Raji (cell line): ENCODE data around the gene HS3ST3B1.

Experiments used
- POLR2A ChIP-seq: IDR thresholded peaks from 2 replicates; pipeline ENCODE4 v1.6.1; 2011; ENCODE audit warnings: low read depth, low read length, control low read depth; ENCODE audit not compliant: insufficient read depth

Gene HS3ST3B1

DNA sequence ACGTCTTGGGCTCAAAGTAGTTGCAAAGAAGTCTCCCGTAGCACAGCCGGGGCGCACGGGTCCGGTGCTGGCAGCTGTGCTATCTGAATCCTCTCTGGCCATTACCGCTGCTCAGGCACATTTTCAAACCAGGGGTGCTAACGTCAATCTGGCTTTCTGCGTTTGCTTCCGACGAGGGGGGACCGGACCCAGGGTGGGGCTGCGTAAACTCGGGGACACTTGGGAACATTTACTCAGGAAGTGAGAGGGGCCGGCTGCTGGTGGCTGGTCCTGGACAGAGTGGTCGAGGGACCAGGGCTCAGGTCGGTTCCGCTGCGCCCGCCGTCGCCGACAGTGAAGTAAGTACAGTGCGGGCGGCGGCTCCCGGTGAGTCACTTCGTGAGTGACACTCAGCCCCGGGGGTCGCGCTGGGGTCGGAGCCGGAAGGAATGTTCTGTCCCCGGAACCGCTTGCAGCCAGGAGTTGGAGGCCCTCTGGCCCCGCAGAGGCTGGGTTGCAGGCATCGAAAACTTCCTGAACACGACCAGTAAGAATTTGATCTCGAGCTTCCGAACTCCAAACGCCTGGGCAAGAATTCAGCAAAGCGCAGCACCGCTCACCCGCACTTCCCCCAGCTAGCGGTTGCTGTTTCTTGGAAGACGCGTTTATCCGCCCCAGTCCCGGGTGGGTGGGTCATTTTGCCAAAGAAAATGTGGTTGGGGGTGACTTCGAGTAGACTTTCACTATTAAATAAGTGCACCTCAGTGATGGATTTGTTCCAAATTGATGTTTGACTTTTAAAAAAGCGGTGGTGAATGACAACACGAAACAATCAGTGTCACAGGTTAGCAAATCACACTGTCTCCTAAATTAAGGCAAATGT lies 1.4 kb upstream of the HS3ST3B1 start:
- TF ChIP-seq POLR2A, result no peak

DNA sequence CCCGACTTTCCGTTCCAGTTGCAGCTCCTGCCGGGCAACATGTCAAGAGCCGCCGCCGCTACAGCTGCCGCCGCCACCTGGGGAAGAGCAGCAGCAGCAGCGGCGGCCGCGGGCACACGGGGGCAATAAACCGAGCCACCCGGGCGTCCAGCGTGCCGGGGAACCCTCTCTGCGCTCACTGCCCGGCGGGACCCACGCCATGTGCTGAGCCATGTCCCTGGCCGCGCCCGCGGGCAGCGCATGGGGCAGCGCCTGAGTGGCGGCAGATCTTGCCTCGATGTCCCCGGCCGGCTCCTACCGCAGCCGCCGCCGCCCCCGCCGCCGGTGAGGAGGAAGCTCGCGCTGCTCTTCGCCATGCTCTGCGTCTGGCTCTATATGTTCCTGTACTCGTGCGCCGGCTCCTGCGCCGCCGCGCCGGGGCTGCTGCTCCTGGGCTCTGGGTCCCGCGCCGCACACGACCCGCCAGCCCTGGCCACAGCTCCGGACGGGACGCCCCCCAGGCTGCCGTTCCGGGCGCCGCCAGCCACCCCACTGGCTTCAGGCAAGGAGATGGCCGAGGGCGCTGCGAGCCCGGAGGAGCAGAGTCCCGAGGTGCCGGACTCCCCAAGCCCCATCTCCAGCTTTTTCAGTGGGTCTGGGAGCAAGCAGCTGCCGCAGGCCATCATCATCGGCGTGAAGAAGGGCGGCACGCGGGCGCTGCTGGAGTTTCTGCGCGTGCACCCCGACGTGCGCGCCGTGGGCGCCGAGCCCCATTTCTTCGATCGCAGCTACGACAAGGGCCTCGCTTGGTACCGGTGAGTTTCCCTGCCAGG lies 604 bp downstream of the HS3ST3B1 start:
- TF ChIP-seq POLR2A, result no peak

DNA sequence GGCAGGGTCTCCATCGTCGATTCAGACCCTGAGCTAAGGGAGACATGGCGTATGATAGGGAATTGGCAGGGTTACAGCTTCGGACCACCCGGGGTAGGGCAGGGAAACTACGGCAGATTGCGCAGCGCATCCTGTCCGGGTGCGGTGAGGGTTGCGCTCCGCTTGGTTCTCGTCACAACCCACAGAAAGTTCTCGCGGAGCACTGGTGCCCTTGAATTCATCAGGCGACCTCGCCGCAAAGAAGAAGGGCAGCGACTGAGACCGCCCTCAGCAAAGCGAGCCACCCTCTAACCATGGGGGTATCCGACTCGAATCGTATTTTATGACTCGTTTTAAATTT lies 1.2 kb downstream of the HS3ST3B1 start:
- no peak for TF ChIP-seq POLR2A

DNA sequence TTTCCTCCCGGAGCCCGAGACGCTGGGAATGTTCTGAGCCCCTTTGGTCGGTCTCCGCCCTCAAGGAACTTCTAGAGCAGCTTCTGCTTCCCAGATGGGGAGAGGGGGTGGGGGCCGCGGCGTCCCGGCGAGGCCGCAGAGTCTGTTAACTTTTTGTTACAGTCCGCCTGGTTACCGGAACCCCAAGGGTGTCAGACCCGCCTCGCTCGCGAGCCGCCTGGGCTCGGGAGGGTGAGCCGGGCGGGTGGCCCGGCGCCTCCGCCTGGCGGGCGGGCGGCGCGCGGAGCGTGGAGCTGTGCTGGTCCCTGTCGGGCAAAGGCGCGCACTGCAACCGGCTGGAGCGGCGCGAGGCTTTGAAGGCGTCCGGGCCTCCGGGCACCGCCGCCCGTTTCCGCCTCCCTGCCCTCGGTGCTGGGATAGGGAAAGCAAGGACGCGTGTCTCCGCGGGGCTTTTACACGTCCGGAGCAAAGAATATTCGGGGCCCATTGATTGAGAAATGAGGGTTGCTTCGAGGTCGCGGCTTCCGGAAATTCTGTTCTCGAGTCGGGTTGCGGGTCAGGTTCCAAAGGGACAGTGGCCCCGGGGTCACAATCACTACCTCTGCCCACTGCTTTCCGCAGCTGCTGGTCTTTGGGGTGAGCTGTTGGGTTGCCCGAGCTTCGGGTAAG lies 1.7 kb downstream of the HS3ST3B1 start:
- TF ChIP-seq POLR2A, result no peak

DNA sequence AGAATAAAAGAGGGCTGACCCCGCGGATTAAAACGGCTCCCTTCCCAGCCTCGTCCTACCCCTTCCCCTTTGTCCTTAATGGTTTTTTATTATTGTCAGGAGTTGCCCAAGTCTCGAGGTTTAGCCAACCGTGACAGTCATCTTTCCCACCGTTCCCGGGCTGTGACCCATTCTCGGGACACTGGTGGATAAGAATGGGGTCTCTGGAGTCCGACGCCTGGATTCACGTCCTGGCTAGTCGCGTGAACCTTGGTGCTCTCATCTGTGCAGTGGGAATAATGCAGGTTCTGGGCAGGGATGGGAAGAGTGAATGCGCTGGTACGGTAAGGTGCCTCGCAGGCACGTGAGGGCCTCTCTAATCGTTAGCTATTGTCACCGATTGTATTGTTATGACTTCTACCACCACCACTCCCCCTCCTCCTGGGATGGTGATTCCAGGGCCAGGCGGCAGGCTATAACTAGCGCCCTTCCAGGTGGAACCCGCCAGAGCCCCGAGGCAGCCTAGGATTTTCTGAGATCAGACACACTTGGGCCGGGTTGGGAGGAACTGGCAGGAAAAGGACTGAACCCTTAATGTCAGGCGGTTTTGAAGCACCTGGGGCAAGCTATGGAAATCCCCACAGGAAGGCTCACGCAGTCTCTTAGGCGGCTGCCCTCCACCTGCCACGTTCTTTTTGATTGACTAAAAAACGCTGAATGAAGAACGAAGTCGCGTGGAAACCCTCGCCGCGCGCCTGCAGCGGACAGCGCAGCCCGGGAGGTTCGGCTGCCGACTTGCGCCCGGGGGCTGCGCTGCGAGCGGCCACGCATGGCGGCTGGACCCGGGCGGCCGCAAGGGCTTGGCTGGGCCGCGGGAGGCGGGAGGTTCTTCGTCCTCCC lies 2.7 kb downstream of the HS3ST3B1 start:
- no peak for TF ChIP-seq POLR2A

DNA sequence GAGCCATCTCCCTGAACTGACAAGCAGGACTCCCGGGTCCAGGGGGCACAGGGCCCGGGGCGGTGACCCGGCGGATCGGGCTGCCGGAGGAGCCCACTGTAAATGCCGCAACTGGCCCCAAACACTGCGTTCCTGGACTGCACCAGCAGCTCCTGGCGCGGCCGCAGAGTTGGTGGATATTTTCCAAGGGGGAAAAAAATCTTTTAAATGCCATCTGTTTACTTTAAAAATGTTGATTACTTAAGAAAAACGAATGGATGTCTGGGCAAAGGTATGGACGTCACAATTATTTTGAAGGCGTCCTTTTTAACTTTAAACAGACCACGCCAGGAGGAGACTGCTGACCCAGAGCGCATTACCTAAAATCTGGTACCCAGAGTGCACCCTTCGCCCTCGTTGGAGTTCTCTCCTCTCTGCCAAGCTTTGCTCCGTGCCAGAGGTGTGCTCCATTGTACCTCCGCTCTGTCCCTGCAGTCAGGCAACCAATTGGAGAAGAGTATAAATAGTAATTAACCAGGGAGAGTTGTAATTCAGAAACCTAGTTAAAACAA lies 3.4 kb downstream of the HS3ST3B1 start:
- no peak for TF ChIP-seq POLR2A

DNA sequence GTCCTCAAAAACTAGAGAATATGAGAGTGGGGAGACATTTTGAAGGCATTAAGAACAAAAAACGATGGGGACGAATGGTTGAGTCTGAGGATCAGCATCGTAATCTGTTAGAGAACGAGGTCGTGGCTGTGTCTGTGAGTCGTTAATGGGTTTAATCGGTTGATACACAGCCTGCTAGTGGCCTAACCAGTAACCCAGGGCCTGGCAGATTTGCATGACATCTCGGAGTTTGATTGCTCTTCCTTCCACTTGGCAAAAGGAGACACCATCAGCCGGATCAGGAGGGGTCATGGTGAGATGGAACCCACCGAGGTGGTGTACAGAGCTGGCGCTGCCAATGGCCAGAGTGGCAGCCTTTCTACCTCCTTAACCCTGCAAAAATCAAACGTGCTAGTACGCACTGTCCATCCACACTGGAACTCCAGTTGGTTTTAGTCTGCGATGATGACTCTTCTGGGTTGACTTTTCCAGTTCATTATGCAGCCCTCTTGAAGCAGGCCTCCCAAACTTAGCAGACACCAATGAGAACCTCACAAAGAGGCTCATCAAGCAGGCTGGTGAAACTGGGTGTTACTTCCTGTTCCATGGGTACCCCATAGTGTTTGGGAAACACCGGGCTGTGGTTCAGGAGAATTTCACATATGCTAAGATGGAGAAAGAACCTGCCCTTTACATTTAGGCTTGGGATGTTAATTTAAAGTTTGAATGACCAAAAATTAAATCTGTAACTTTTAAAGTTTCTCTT lies 4.1 kb downstream of the HS3ST3B1 start:
- TF ChIP-seq POLR2A, result no peak

DNA sequence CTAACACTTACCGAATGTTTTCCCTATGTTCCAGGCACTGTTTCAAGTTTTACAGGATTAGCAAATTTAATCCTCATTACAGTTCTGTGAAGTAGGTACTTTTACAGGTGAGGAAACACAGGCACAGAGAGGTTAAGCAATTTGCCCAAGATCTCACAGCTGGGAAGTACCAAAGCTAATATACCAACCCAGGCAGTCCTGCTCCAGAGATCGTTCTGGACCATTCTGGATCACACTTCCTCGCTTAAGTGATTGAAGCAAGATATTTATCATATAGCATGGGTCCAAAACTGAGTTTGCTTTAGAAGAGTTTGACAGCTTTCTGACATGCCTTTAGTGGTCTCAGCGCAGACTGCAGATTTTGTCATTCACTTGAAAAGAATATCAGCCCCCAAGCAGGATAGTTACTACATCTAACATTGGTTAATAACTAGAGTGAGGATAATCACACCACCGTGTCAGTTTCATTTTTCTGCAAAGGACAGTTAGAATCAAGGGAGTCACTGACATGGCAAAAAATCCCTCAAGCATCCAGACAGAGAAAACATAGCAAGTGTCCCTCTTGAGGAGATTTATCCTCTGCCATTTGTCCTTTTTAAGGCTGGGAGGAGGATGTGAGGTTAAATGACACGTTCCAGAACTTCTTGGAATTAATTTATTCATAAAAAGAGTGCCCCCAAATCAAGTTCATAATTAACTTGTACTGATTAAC lies 5.1 kb downstream of the HS3ST3B1 start:
- TF ChIP-seq POLR2A, result no peak

DNA sequence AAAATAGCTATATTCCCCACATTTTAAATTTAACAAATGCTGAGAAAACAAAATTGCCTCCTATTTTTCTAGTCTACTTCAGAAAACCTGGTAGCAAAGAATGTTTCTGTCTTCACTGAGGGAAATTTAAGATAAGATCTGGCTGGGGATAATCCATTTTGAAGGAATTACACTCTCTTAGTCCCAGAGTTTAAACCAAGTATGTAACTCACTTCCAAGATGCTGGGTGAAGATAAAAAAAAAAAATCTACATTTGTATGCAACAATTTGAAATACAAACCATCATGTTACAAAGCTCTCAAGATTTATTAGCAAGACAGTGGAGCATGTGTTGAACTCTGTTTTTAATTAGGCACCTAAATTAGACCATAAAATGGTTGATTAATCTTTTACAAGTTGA lies 5.7 kb downstream of the HS3ST3B1 start:
- TF ChIP-seq POLR2A, result no peak

DNA sequence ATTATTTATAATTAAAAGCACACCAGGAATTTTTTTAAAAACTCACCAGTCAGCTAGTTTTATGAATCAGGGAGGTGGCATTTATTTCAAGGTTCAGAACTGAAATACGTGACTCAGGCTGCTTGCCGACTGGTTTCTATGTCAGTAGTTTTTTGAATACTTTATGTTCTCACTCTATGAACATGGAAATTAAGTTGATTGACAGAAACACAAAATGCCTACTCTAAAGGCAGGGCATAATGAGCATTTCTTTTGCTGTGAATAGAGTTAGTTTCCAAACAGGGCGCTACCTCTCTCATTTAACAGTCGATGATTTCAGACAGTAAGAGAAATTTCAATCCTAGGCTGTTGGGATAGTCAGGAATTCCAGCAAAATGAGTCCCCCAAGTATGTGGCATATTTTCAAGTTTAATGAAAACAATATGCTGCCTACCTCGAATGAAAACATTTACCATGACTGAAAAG lies 6.7 kb downstream of the HS3ST3B1 start:
- TF ChIP-seq POLR2A, result no peak

DNA sequence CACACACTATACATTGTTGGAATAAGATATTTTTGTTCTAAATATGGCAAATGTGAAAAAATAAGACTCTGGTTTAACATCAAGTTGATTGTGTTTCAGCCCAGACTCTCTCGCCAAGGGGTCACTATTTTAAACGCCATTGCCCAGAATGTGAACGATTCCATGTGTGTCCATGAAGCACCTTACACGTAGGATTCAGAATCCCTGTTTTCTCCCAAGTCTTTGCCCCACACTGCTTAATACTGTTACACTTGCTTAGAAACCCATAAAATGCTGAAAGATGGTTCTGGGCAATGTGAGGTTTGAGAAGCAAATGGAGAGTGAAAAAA lies 7.7 kb downstream of the HS3ST3B1 start:
- TF ChIP-seq POLR2A, result no peak

DNA sequence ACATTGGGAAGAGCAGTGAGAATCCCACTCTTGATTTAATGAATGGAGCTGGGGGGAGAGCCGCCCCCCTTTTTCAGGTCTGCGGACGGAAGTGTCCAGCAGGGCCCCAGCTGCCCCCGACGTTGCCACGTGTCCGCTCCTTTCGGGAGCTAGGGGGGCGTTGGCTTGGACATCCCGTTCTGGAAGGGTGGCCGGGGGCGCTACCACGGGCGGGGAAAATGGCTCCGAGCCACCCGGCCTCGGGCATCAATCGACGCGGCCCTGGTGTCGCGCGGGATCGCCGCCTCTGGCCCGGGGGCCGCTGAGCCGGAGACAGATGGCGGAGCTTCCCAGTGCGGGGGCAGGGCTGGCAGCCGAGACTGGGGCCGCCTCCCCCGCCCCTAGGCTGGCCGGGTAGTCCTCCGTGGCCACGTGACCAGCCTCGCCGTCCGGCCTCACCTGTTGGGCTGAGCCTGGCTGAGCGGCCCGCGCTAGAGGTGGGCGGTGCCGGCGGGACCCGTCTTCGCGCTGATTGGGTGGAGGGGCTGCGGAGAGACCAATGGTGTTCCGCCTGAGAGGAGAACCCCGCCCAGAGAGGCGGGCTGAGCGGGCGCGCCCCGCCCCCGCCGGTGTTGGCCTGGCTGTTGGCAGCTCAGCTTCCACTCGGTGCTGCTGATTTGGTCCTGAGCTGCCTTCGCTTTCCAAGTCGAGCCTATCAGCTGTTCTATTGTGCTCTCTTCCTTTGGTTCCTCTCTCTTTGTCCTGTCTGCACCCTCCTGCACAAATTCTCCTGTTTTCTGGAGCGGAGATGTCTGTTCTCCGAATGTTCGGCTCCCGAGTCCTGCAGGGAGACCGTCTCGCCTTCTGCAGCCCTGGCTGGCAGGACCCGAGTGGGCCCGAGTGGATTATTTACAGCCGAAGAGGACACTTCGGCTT lies 8.3 kb downstream of the HS3ST3B1 start:
- no peak for TF ChIP-seq POLR2A
